22Rv1 (cell line): Measurements from ENCODE around the gene C1orf21.

ENCODE experiments used
- H3K27ac ChIP-seq: fragments of 450-650 bp; 2 replicates; pipeline ENCODE4 v1.5.1; 2017
- CTCF ChIP-seq: fragments of 450-650 bp; IDR thresholded peaks from 2 replicates; pipeline ENCODE4 v1.5.1; 2017; ENCODE audit warnings: mild to moderate bottlenecking
- ZFX ChIP-seq: fragments of 450-650 bp; IDR thresholded peaks from 2 replicates; pipeline ENCODE4 v1.6.1; 2017; ENCODE audit warnings: antibody characterized with exemption, borderline replicate concordance

C1orf21 gene

DNA sequence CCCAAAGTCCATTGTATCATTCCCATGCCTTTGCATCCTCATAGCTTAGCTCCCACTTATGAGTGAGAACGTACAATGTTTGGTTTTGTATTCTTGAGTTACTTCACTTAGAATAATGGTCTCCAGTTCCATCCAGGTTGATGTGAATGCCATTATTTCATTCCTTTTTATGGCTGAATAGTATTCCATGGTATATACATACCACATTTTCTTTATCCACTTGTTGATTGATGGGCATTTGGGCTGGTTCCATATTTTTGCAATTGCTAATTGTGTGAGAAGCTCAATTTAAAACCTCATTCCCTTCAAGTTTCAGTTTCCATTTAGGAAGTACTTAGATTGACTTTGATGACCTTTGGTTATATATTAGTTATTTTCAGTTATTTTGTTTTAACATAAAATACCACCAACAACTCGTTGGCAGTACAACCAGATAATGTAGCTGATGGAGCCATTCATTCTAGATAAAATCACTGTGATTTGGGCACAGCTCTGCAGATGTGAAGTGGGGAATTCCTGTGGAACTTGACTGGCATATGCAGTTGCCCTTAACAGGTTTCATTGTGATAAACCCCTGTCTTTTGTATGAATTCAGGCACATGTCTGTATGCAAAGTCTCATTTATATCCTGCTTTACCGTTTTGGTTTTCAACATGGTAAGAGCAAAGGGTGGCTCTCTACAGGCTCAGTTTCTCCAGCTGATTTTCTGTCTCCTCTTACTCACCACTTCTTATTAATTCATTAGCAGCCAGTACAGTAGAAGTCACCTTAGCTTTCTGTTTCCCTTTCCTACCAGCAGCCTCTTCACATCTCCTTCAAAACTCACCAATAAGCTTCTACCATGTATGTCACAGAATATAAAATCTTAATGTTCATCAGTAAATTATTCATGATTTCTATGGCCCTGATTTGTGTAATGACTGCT, 170.9 kb downstream of the C1orf21 start:
- TF ChIP-seq CTCF (no peak), ZFX (no peak)
- H3K27ac ChIP-seq, result no peak overlapping the region

DNA sequence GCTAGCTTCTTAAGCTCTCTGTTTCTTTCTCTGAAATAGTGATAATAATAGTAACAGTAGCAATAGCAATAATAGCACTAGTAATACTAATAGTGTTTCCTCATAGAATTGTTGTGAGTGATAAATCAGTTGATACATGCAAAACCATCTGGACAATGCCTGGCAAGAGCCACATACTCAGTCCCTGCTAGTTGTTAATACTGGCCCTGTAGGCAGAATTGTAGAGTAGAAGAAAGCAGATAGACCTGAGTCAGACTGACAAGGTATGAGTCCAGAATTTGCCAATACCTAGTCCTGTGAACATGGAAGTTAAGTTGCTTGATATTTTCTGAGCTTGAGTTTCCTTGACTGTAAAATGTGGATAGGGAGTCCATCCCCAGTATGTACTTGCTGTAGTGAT, 171.9 kb downstream of the C1orf21 start:
- H3K27ac ChIP-seq, result no peak overlapping the region
- no peak for TF ChIP-seq CTCF

- TF ChIP-seq CTCF (no peak), ZFX (no peak)
- no peak overlapping the region for H3K27ac ChIP-seq
These were observed 172.4 kb downstream of the C1orf21 start for GRCh38 chr1:184559117-184559713.

GRCh38 chr1:184562806-184563205, 176.0 kb downstream of the C1orf21 start:
- no peak for TF ChIP-seq CTCF
- no peak for TF ChIP-seq ZFX
- no peak overlapping the region for H3K27ac ChIP-seq

- no peak overlapping the region for H3K27ac ChIP-seq
- TF ChIP-seq CTCF (peak; percentile 69), ZFX (no peak)
These were observed 176.5 kb downstream of the C1orf21 start for GRCh38 chr1:184563308-184563707.

DNA sequence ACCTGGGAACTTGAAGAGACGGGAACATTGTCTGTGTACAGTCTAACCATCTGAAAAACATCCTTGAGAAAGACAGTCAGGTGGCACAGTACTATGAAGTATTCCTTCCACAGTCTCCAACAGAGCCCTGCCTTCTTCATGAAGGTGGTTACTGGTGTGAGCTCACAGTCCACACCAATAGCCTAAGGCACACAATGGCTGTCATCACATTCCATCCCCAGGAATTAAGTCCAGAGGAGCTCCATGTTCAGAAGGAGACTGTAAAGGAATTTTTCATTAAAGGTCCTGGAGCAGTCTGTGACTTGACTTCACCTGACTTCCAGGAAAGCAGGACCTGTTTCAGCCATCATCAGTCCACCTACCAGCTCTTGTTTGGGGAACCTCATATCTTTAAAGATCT, 180.2 kb downstream of the C1orf21 start:
- H3K27ac ChIP-seq, result no peak overlapping the region
- TF ChIP-seq CTCF, result no peak
- no peak for TF ChIP-seq ZFX

DNA sequence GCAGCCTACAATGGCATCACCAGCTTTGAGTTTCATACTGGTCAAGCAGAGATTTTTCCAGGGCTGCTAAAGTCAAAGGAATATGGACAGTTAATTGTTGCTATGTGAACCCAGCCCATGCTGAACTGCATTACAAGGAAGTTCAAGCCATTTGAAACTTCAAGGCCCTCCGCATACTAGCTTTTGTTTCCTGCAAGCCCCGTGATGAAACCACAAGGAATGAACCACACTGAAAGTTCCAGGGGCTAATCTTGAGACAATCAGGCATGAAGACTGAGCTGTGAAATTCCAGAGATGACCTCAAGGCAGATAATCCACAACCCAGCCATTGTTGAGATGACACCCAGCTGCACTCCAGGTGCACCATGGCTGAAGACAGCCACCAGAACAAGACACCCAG, 180.8 kb downstream of the C1orf21 start:
- no peak overlapping the region for H3K27ac ChIP-seq
- TF ChIP-seq ZFX (no peak), CTCF (no peak)
